ENCODE measurements around the gene TMEM266.

- TF ChIP-seq CTCF (IDR thresholded peaks at IDR 0.05) = no peak
- TF ChIP-seq POLR2A (IDR thresholded peaks at IDR 0.05) = no peak
- TF ChIP-seq POLR2AphosphoS5 (IDR thresholded peaks at IDR 0.05) = no peak
These were observed 118.7 kb downstream of the TMEM266 start for GRCh38 chr15:76178296-76179000.

All from sigmoid colon (tissue), 4 donors.